ENCODE data around the gene ELP4.
A peak's percentile ranks its signal among the peaks of the same experiment; 100 is the strongest.

Gene ELP4

DNA sequence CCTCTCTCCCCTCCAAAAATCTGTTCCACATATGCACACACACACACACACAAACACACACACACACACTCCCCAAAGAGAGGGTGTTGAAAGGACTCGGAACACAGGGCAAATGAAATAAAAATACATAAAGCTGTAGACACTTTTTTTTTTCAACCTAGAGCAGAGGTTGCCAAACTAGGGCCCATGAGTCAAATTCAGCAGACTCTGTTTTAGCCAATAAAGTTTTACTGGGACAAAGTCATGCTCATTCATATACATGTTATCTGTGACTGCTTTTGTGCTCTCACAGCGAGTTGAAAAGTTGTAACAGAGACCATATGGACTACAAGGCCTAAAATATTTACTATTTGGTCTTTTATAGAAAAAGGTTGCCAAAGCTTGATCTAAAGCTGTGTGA lies 9.0 kb upstream of the ELP4 start:
- no peak overlapping the region for H3K27ac ChIP-seq (ENCODE audit: insufficient read depth in 1 of 2, low read depth in 1 of 2, low read length in 2 of 2, poor library complexity in 1 of 2, severe bottlenecking in 2 of 2)
- H3K4me1 ChIP-seq (ENCODE audit: control extremely low read depth in 1 of 4, control insufficient read depth in 4 of 4, insufficient read depth in 4 of 4, low read length in 3 of 4), result no peaks in the 10 kb centered on the region
- peaks cover 3 to 18% (median 10%) of the 10 kb centered on the region in 4 experiments for H3K36me3 ChIP-seq (ENCODE audit: control insufficient read depth in 4 of 4, insufficient read depth in 4 of 4, low read length in 3 of 4)
- CTCF ChIA-PET, result interaction anchor here (0.9 kb wide), 1 partner anchor 141 kb away, joined by 3 read pairs; no protein-coding TSS in a partner anchor
- H3K4me3 ChIP-seq (ENCODE audit: control insufficient read depth in 1 of 7, extremely low read depth in 1 of 7, insufficient read depth in 4 of 7, low read depth in 2 of 7, low read length in 6 of 7), result no peak overlapping the region
- H3K9me3 ChIP-seq (ENCODE audit: control extremely low read depth in 1 of 5, control insufficient read depth in 4 of 5, insufficient read depth in 2 of 5, low read depth in 1 of 5, low read length in 4 of 5), result peaks cover 0 to 1% (median 0%) of the 10 kb centered on the region in 5 experiments
- WGBS (ENCODE audit: insufficient coverage), result 100% methylated on average over 1 of the region's 2 CpGs
- POLR2A ChIA-PET, result no interaction called here
- peak in 1 of 3 donors; percentile 2 for DNase-seq
- H3K27me3 ChIP-seq (replicated peaks in 2 of 5; ENCODE audit: control insufficient read depth in 4 of 5, insufficient read depth in 5 of 5, low read length in 4 of 5), result no peaks in the 10 kb centered on the region

GRCh38 chr11:31509051-31509428 lies 527 bp upstream of the ELP4 start:
- ChIA-PET CTCF (no interaction called here), POLR2A (no interaction called here)
- WGBS (ENCODE audit: insufficient coverage), result 0% methylated on average over 2 of the region's 8 CpGs
- Histone ChIP-seq H3K36me3 (ENCODE audit: control insufficient read depth in 4 of 4, insufficient read depth in 4 of 4, low read length in 3 of 4) (peaks cover 0 to 11% (median 5%) of the 10 kb centered on the region in 4 experiments), H3K4me3 (ENCODE audit: control insufficient read depth in 1 of 7, extremely low read depth in 1 of 7, insufficient read depth in 4 of 7, low read depth in 2 of 7, low read length in 6 of 7) (peak overlapping the region; percentile 86 to 97 (median 95)), H3K27me3 (replicated peaks in 2 of 5; ENCODE audit: control insufficient read depth in 4 of 5, insufficient read depth in 5 of 5, low read length in 4 of 5) (no peaks in the 10 kb centered on the region), H3K4me1 (ENCODE audit: control extremely low read depth in 1 of 4, control insufficient read depth in 4 of 4, insufficient read depth in 4 of 4, low read length in 3 of 4) (peaks cover 11 to 19% (median 16%) of the 10 kb centered on the region in 4 experiments), H3K9me3 (ENCODE audit: control extremely low read depth in 1 of 5, control insufficient read depth in 4 of 5, insufficient read depth in 2 of 5, low read depth in 1 of 5, low read length in 4 of 5) (no peaks in the 10 kb centered on the region), H3K27ac (ENCODE audit: insufficient read depth in 1 of 2, low read depth in 1 of 2, low read length in 2 of 2, poor library complexity in 1 of 2, severe bottlenecking in 2 of 2) (peak overlapping the region; percentile 86 to 95)
- DNase-seq, result peak in 2 of 3 donors; percentile 49 to 59

DNA sequence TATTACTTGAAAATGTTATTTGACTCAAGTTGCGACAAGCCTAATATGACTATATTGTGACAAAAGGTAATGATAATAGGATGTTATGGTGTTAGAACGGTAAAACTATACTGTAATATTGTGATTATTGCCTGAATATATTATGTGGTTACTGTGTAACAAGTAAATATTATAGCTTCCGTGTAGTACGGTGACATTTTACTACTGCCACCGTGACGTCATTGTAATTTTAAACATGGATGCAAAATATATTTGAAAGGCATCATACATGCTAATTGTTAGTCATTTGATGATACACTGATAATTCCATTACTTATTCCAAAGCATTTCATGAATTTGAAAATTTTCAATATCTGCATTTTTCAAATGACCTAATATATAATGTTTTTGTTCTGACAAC lies 2.5 kb downstream of the ELP4 start:
- CTCF ChIA-PET, result no interaction called here
- H3K4me3 ChIP-seq (ENCODE audit: control insufficient read depth in 1 of 7, extremely low read depth in 1 of 7, insufficient read depth in 4 of 7, low read depth in 2 of 7, low read length in 6 of 7), result no peak overlapping the region
- H3K9me3 ChIP-seq (ENCODE audit: control extremely low read depth in 1 of 5, control insufficient read depth in 4 of 5, insufficient read depth in 2 of 5, low read depth in 1 of 5, low read length in 4 of 5), result no peaks in the 10 kb centered on the region
- no peak for DNase-seq
- no peaks in the 10 kb centered on the region for H3K27me3 ChIP-seq (replicated peaks in 2 of 5; ENCODE audit: control insufficient read depth in 4 of 5, insufficient read depth in 5 of 5, low read length in 4 of 5)
- peaks cover 11 to 19% (median 16%) of the 10 kb centered on the region in 4 experiments for H3K4me1 ChIP-seq (ENCODE audit: control extremely low read depth in 1 of 4, control insufficient read depth in 4 of 4, insufficient read depth in 4 of 4, low read length in 3 of 4)
- H3K36me3 ChIP-seq (ENCODE audit: control insufficient read depth in 4 of 4, insufficient read depth in 4 of 4, low read length in 3 of 4), result no peaks in the 10 kb centered on the region
- no peak overlapping the region for H3K27ac ChIP-seq (ENCODE audit: insufficient read depth in 1 of 2, low read depth in 1 of 2, low read length in 2 of 2, poor library complexity in 1 of 2, severe bottlenecking in 2 of 2)
- WGBS (ENCODE audit: insufficient coverage), result 100% methylated on average over 1 of the region's 6 CpGs
- POLR2A ChIA-PET, result no interaction called here

GRCh38 chr11:31521497-31522150 lies 12.1 kb downstream of the ELP4 start:
- DNase-seq, result no peak
- no peaks in the 10 kb centered on the region for H3K27me3 ChIP-seq (replicated peaks in 2 of 5; ENCODE audit: control insufficient read depth in 4 of 5, insufficient read depth in 5 of 5, low read length in 4 of 5)
- ChIA-PET CTCF (no interaction called here), POLR2A (no interaction called here)
- H3K9me3 ChIP-seq (ENCODE audit: control extremely low read depth in 1 of 5, control insufficient read depth in 4 of 5, insufficient read depth in 2 of 5, low read depth in 1 of 5, low read length in 4 of 5), result peaks cover 0 to 5% (median 3%) of the 10 kb centered on the region in 5 experiments
- H3K27ac ChIP-seq (ENCODE audit: insufficient read depth in 1 of 2, low read depth in 1 of 2, low read length in 2 of 2, poor library complexity in 1 of 2, severe bottlenecking in 2 of 2), result no peak overlapping the region
- H3K36me3 ChIP-seq (ENCODE audit: control insufficient read depth in 4 of 4, insufficient read depth in 4 of 4, low read length in 3 of 4), result peaks cover 0 to 4% (median 2%) of the 10 kb centered on the region in 4 experiments
- no peak overlapping the region for H3K4me3 ChIP-seq (ENCODE audit: control insufficient read depth in 1 of 7, extremely low read depth in 1 of 7, insufficient read depth in 4 of 7, low read depth in 2 of 7, low read length in 6 of 7)
- H3K4me1 ChIP-seq (ENCODE audit: control extremely low read depth in 1 of 4, control insufficient read depth in 4 of 4, insufficient read depth in 4 of 4, low read length in 3 of 4), result no peaks in the 10 kb centered on the region

- peak in 1 of 3 donors; percentile 8 for DNase-seq
- Histone ChIP-seq H3K4me1 (ENCODE audit: control extremely low read depth in 1 of 4, control insufficient read depth in 4 of 4, insufficient read depth in 4 of 4, low read length in 3 of 4) (no peaks in the 10 kb centered on the region), H3K27me3 (replicated peaks in 2 of 5; ENCODE audit: control insufficient read depth in 4 of 5, insufficient read depth in 5 of 5, low read length in 4 of 5) (no peaks in the 10 kb centered on the region), H3K4me3 (ENCODE audit: control insufficient read depth in 1 of 7, extremely low read depth in 1 of 7, insufficient read depth in 4 of 7, low read depth in 2 of 7, low read length in 6 of 7) (no peak overlapping the region), H3K27ac (ENCODE audit: insufficient read depth in 1 of 2, low read depth in 1 of 2, low read length in 2 of 2, poor library complexity in 1 of 2, severe bottlenecking in 2 of 2) (no peak overlapping the region), H3K9me3 (ENCODE audit: control extremely low read depth in 1 of 5, control insufficient read depth in 4 of 5, insufficient read depth in 2 of 5, low read depth in 1 of 5, low read length in 4 of 5) (peaks cover 0 to 2% (median 2%) of the 10 kb centered on the region in 5 experiments), H3K36me3 (ENCODE audit: control insufficient read depth in 4 of 4, insufficient read depth in 4 of 4, low read length in 3 of 4) (peaks cover 0 to 2% (median 1%) of the 10 kb centered on the region in 4 experiments)
- ChIA-PET CTCF (no interaction called here), POLR2A (interaction anchor here (0.6 kb wide), 1 partner anchor 91 kb away, joined by 5 read pairs; no protein-coding TSS in a partner anchor)
- WGBS (ENCODE audit: insufficient coverage), result 100% methylated on average over 1 of the region's 2 CpGs
Observed at GRCh38 chr11:31529189-31529588, 19.6 kb downstream of the ELP4 start.

- no peak overlapping the region for H3K4me3 ChIP-seq (ENCODE audit: control insufficient read depth in 1 of 7, extremely low read depth in 1 of 7, insufficient read depth in 4 of 7, low read depth in 2 of 7, low read length in 6 of 7)
- no peaks in the 10 kb centered on the region for H3K36me3 ChIP-seq (ENCODE audit: control insufficient read depth in 4 of 4, insufficient read depth in 4 of 4, low read length in 3 of 4)
- no peak overlapping the region for H3K27ac ChIP-seq (ENCODE audit: insufficient read depth in 1 of 2, low read depth in 1 of 2, low read length in 2 of 2, poor library complexity in 1 of 2, severe bottlenecking in 2 of 2)
- H3K27me3 ChIP-seq (replicated peaks in 2 of 5; ENCODE audit: control insufficient read depth in 4 of 5, insufficient read depth in 5 of 5, low read length in 4 of 5), result no peaks in the 10 kb centered on the region
- DNase-seq, result no peak
- no peaks in the 10 kb centered on the region for H3K9me3 ChIP-seq (ENCODE audit: control extremely low read depth in 1 of 5, control insufficient read depth in 4 of 5, insufficient read depth in 2 of 5, low read depth in 1 of 5, low read length in 4 of 5)
- CTCF ChIA-PET, result no interaction called here
- no peaks in the 10 kb centered on the region for H3K4me1 ChIP-seq (ENCODE audit: control extremely low read depth in 1 of 4, control insufficient read depth in 4 of 4, insufficient read depth in 4 of 4, low read length in 3 of 4)
- POLR2A ChIA-PET, result interaction anchor here (0.6 kb wide), 1 partner anchor 90 kb away, joined by 5 read pairs; no protein-coding TSS in a partner anchor
Observed at GRCh38 chr11:31529701-31530100, 20.1 kb downstream of the ELP4 start.

DNA sequence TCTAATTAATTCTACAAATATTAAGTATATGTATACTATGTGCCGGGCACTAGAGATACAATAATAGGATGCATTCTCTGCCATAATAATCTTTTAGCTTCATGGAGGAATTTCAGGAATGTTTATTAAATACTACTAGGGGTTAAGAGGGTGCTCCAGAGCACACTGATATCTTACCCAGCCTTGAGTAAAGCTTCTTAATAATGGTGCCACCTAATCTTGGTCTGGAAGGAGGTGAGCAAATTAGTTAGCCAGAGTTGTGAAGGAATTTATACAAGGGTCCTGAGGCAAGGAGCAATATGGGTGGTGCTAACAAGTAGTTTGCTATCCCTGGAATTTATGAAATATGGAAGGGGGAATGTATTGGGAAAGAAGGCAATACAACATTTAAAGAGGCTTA lies 21.7 kb downstream of the ELP4 start:
- WGBS (ENCODE audit: insufficient coverage), result no CpG with 5 or more reads among the region's 1 CpG
- POLR2A ChIA-PET, result no interaction called here

More for the DNA sequence above, 21.7 kb downstream of the ELP4 start:
- DNase-seq, result no peak
- no peak overlapping the region for H3K4me3 ChIP-seq (ENCODE audit: control insufficient read depth in 1 of 7, extremely low read depth in 1 of 7, insufficient read depth in 4 of 7, low read depth in 2 of 7, low read length in 6 of 7)
- H3K27me3 ChIP-seq (replicated peaks in 2 of 5; ENCODE audit: control insufficient read depth in 4 of 5, insufficient read depth in 5 of 5, low read length in 4 of 5), result no peaks in the 10 kb centered on the region
- CTCF ChIA-PET, result no interaction called here
- no peaks in the 10 kb centered on the region for H3K4me1 ChIP-seq (ENCODE audit: control extremely low read depth in 1 of 4, control insufficient read depth in 4 of 4, insufficient read depth in 4 of 4, low read length in 3 of 4)
- no peak overlapping the region for H3K27ac ChIP-seq (ENCODE audit: insufficient read depth in 1 of 2, low read depth in 1 of 2, low read length in 2 of 2, poor library complexity in 1 of 2, severe bottlenecking in 2 of 2)
- H3K36me3 ChIP-seq (ENCODE audit: control insufficient read depth in 4 of 4, insufficient read depth in 4 of 4, low read length in 3 of 4), result peaks cover 0 to 2% (median 0%) of the 10 kb centered on the region in 4 experiments
- H3K9me3 ChIP-seq (ENCODE audit: control extremely low read depth in 1 of 5, control insufficient read depth in 4 of 5, insufficient read depth in 2 of 5, low read depth in 1 of 5, low read length in 4 of 5), result no peaks in the 10 kb centered on the region
